ENCODE results near the gene SHLD2. TPM values are rescaled to one million over a fixed set of nuclear protein-coding genes. Genes with fewer than 3 reads are reported as not detected.
"Not testable (repeated sequence)": the region's sequence is repeated elsewhere in the genome, so short reads cannot be mapped to it uniquely, and the experiment has no call there.

The SHLD2 gene
- total RNA-seq, 1 donor from 2014 or later, result 29.6 TPM

DNA sequence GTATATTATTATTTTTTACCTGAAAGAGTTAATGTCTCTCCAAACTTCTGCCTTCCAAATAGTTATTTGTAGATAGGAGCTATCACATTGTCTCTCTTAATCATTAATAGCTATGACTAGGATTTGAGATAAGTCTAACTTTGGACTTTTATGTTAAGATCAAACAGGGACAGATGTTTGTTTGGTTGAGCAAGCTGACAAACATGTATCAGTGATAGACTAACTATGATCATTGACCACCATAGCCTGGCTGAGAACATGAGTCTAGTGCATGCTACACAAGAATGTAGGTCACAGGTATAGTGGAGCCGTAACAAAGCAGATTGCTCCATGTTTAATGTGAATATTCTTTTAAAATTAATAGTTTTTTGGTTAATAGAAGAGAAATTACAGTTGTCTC is 76.7 kb downstream of the SHLD2 start:
- H3K27ac Mint-ChIP-seq; DNase-seq; ATAC-seq (ENCODE audit: low read depth); H3K27me3 Mint-ChIP-seq; H3K9me3 Mint-ChIP-seq; intact Hi-C loops (cut with micrococcal nuclease); H3K4me1 Mint-ChIP-seq; POLR2A ChIA-PET; CTCF ChIA-PET; H3K4me3 Mint-ChIP-seq: not testable (repeated sequence)
- peaks cover 11% of the 10 kb centered on the region for H3K36me3 Mint-ChIP-seq (ENCODE audit: low read depth)

DNA sequence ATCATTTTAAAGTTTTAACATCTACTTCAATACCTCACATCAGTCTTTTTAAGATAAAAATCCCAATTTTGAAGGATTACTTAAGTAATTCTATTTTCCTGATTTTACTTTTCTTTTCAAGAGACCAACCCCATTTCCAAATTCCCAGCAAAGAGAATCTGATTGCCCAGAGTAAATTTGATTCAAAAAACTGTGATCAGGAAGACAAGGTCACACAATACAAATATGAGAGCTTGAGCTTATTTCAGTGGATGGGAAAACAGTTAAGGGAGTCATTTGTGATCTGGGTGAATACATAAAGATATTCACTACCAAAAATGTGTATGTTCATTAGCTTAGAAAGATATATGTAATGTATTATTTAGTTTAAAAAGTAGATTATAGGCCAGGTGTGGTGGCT is 77.2 kb downstream of the SHLD2 start:
- POLR2A ChIA-PET; H3K4me1 Mint-ChIP-seq; H3K4me3 Mint-ChIP-seq; H3K9me3 Mint-ChIP-seq; intact Hi-C loops (cut with micrococcal nuclease); H3K36me3 Mint-ChIP-seq (ENCODE audit: low read depth); DNase-seq; H3K27me3 Mint-ChIP-seq; CTCF ChIA-PET; ATAC-seq (ENCODE audit: low read depth); H3K27ac Mint-ChIP-seq: not testable (repeated sequence)

DNA sequence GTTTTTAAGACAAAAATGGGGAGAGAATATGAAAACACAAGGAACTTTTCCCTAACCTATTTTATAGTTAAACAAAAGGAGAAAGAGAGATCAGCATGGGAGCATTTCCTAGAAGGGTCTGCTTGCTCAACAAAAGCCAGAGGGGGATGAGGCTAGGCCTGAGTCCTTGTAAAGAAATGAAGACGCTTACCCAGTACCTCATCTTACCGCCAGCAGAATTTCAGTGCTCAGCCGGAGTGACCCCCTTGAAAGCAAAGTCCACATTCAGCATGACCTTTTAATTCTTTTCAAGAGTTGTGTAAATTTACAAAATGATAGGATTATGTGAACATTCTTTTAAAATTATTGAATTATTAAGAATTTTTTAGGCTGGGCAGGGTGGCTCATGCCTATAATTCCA is 82.6 kb downstream of the SHLD2 start:
- H3K36me3 Mint-ChIP-seq (ENCODE audit: low read depth), result peaks cover 18% of the 10 kb centered on the region
- H3K27me3 Mint-ChIP-seq; POLR2A ChIA-PET; ATAC-seq (ENCODE audit: low read depth); CTCF ChIA-PET; DNase-seq; H3K27ac Mint-ChIP-seq; intact Hi-C loops (cut with micrococcal nuclease); H3K4me1 Mint-ChIP-seq; H3K4me3 Mint-ChIP-seq; H3K9me3 Mint-ChIP-seq: not testable (repeated sequence)

- H3K9me3 Mint-ChIP-seq, H3K4me3 Mint-ChIP-seq, CTCF ChIA-PET, POLR2A ChIA-PET, H3K27me3 Mint-ChIP-seq, DNase-seq: not testable (repeated sequence)
- peak; percentile 87 for ATAC-seq (ENCODE audit: low read depth)
- intact Hi-C loops (cut with micrococcal nuclease), result loop anchor here (10.0 kb wide), 1 partner anchor 90 kb away; the partner anchor contains the start of genes GLUD1 and SHLD2
- Mint-ChIP-seq H3K4me1 (peaks cover 37% of the 10 kb centered on the region), H3K27ac (peak overlapping the region; percentile 79), H3K36me3 (ENCODE audit: low read depth) (peaks cover 38% of the 10 kb centered on the region)
Measured at GRCh38 chr10:87184421-87184820, 89.4 kb downstream of the SHLD2 start.

DNA sequence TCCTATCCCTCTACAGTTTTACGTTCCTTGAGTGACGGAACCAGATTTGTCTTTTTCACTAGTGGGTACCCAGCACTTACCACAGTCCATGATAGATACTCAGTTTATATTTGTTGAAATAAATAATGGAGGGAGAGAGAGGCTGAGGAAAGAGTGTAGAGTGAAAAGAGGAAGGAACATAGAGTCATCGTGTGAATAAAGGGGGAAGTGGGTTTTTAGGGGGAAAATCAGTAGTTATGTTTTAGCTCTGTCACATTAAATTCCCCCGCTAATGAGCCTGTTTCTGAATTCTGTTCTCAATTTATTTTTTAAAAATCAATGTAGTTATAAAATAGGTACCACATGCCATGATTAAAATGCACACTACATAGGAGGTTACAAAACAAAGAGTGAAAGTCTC is 91.0 kb downstream of the SHLD2 start:
- peak; percentile 47 for ATAC-seq (ENCODE audit: low read depth)
- H3K9me3 Mint-ChIP-seq, DNase-seq, POLR2A ChIA-PET, H3K27me3 Mint-ChIP-seq, CTCF ChIA-PET, H3K4me3 Mint-ChIP-seq: not testable (repeated sequence)
- intact Hi-C loops (cut with micrococcal nuclease), result loop anchor here (10.0 kb wide), 1 partner anchor 91 kb away; the partner anchor contains the start of genes GLUD1 and SHLD2
- peaks cover 35% of the 10 kb centered on the region for H3K36me3 Mint-ChIP-seq (ENCODE audit: low read depth)
- H3K27ac Mint-ChIP-seq, result peak overlapping the region; percentile 61
- peaks cover 37% of the 10 kb centered on the region for H3K4me1 Mint-ChIP-seq

DNA sequence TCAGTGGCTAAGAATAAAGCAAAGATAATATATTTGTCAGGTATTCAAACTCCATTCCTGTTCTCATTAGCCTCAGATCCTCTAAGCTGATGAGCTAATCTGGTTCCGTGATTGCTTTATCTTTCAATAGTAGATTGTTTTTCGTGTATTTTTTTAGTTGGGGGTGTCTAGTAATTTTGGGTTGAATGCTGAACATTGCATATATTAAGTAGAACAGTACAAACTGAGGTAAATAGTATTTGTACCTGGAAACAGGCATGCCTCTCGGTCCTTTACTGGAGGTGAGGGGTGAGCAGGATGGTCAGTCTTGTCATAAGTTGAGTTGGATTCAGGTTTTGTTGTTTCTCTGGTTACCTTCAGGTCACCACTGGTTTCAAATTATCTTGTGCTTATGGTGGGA is 92.6 kb downstream of the SHLD2 start:
- H3K27ac Mint-ChIP-seq; POLR2A ChIA-PET; ATAC-seq (ENCODE audit: low read depth); CTCF ChIA-PET; H3K4me3 Mint-ChIP-seq; H3K9me3 Mint-ChIP-seq; DNase-seq; H3K27me3 Mint-ChIP-seq: not testable (repeated sequence)
- H3K36me3 Mint-ChIP-seq (ENCODE audit: low read depth), result peaks cover 37% of the 10 kb centered on the region
- intact Hi-C loops (cut with micrococcal nuclease), result loop anchor here (10.0 kb wide), 1 partner anchor 93 kb away; the partner anchor contains the start of genes GLUD1 and SHLD2
- peaks cover 37% of the 10 kb centered on the region for H3K4me1 Mint-ChIP-seq

- H3K36me3 Mint-ChIP-seq (ENCODE audit: low read depth), result peaks cover 28% of the 10 kb centered on the region
- H3K9me3 Mint-ChIP-seq; CTCF ChIA-PET; intact Hi-C loops (cut with micrococcal nuclease); ATAC-seq (ENCODE audit: low read depth); H3K4me1 Mint-ChIP-seq; H3K27ac Mint-ChIP-seq; H3K27me3 Mint-ChIP-seq; H3K4me3 Mint-ChIP-seq; POLR2A ChIA-PET; DNase-seq: not testable (repeated sequence)
Measured at GRCh38 chr10:87191841-87192240, 96.8 kb downstream of the SHLD2 start.

- POLR2A ChIA-PET; DNase-seq; intact Hi-C loops (cut with micrococcal nuclease); H3K27me3 Mint-ChIP-seq; H3K36me3 Mint-ChIP-seq (ENCODE audit: low read depth); H3K9me3 Mint-ChIP-seq; CTCF ChIA-PET: not testable (repeated sequence)
- ATAC-seq (ENCODE audit: low read depth), result peak; percentile 71
- H3K4me1 Mint-ChIP-seq, result peaks cover 24% of the 10 kb centered on the region
- peak overlapping the region; percentile 38 for H3K4me3 Mint-ChIP-seq
- peak overlapping the region; percentile 68 for H3K27ac Mint-ChIP-seq
Measured at GRCh38 chr10:87200924-87201323, 105.9 kb downstream of the SHLD2 start.

DNA sequence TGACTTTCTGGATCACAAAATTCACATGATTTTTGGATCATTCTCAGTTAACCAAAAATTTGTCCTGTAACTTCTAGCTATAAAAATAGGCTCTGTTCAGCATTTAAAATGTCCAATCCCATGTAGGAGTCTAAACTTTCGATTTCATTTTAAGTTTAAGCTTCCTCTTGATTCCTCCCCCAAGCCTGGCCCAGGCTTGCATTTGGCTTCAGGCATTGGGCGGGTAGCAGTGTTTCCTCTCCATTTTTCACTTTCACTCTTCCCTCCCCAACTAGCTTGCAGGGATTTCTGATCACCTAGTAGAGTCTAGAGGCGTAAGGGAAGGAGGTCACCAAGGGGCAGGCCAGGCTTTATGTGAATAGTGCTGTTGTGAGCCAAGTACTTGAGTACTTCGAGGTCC is 109.8 kb downstream of the SHLD2 start:
- H3K36me3 Mint-ChIP-seq (ENCODE audit: low read depth); H3K27ac Mint-ChIP-seq; H3K4me3 Mint-ChIP-seq; H3K9me3 Mint-ChIP-seq; ATAC-seq (ENCODE audit: low read depth); intact Hi-C loops (cut with micrococcal nuclease); CTCF ChIA-PET; H3K27me3 Mint-ChIP-seq; DNase-seq: not testable (repeated sequence)
- H3K4me1 Mint-ChIP-seq, result peaks cover 24% of the 10 kb centered on the region
- POLR2A ChIA-PET, result interaction anchor here (0.6 kb wide), 1 partner anchor 24 kb away, joined by 4 read pairs; no protein-coding TSS in a partner anchor

DNA sequence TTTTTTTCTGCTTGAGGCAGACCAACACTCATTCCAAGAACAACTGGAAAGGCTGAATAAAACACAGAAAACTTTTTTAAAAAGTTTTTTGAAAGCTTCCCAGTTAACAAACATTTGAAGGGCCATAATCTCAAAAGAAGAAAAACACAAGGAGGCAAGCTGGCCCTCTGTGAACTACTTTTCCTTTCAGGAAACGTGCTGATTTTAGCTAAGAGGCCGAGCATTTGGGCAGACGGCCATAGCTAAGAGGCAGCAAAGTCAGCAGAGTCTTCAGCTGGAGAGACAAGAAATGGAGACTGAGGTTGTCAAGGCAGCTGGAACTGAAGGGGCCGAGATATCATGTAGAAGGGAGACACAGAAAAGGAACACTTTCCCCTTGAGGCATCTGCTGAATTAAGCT is 111.9 kb downstream of the SHLD2 start:
- H3K4me1 Mint-ChIP-seq, result peaks cover 15% of the 10 kb centered on the region
- CTCF ChIA-PET, H3K27ac Mint-ChIP-seq: not testable (repeated sequence)

GRCh38 chr10:87210309-87210708 is 115.3 kb downstream of the SHLD2 start:
- POLR2A ChIA-PET; ATAC-seq (ENCODE audit: low read depth); H3K9me3 Mint-ChIP-seq; H3K4me1 Mint-ChIP-seq; H3K27me3 Mint-ChIP-seq; H3K36me3 Mint-ChIP-seq (ENCODE audit: low read depth); H3K27ac Mint-ChIP-seq; H3K4me3 Mint-ChIP-seq; DNase-seq; intact Hi-C loops (cut with micrococcal nuclease); CTCF ChIA-PET: not testable (repeated sequence)

More for the DNA sequence above, 111.9 kb downstream of the SHLD2 start:
- H3K36me3 Mint-ChIP-seq (ENCODE audit: low read depth); H3K9me3 Mint-ChIP-seq; H3K4me3 Mint-ChIP-seq; ATAC-seq (ENCODE audit: low read depth); DNase-seq; H3K27me3 Mint-ChIP-seq; POLR2A ChIA-PET; intact Hi-C loops (cut with micrococcal nuclease): not testable (repeated sequence)

DNA sequence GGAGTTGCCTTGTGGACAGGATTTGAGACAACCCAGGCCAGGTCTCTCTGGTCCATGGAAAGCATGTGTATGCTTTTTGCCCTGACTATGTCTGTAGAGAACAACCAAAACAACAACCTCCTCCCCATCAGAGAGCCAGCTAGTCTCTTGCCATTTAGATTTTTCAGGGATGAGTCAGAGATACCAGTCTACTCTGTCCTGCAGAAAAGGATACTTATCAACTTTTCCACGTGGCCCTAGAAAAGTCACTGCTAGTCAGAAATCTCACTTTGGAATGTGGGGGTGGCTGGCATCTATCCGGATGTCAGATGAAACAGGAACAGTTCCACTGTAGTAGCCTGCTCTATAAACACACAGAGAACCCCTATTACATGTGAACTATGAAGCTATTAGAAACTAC is 116.8 kb downstream of the SHLD2 start:
- H3K36me3 Mint-ChIP-seq (ENCODE audit: low read depth); POLR2A ChIA-PET; H3K4me3 Mint-ChIP-seq; intact Hi-C loops (cut with micrococcal nuclease); DNase-seq; CTCF ChIA-PET; H3K4me1 Mint-ChIP-seq; H3K27ac Mint-ChIP-seq; ATAC-seq (ENCODE audit: low read depth); H3K9me3 Mint-ChIP-seq; H3K27me3 Mint-ChIP-seq: not testable (repeated sequence)

GRCh38 chr10:87213150-87213765 is 118.3 kb downstream of the SHLD2 start:
- H3K9me3 Mint-ChIP-seq; CTCF ChIA-PET; intact Hi-C loops (cut with micrococcal nuclease): not testable (repeated sequence)

More at GRCh38 chr10:87213150-87213765, 118.3 kb downstream of the SHLD2 start:
- H3K4me1 Mint-ChIP-seq, result peaks cover 11% of the 10 kb centered on the region
- H3K4me3 Mint-ChIP-seq; H3K27me3 Mint-ChIP-seq; H3K27ac Mint-ChIP-seq; DNase-seq; POLR2A ChIA-PET; H3K36me3 Mint-ChIP-seq (ENCODE audit: low read depth); ATAC-seq (ENCODE audit: low read depth): not testable (repeated sequence)
